H1 (cell line): ENCODE data around the gene KDM6B.

ENCODE experiments used
- CHD1 ChIP-seq: IDR thresholded peaks from 2 replicates; pipeline ENCODE4 v1.6.1; 2012; ENCODE audit warnings: low read depth, low read length, improper control_type of control experiment
- CTCF ChIP-seq, 3 experiments: IDR thresholded peaks; 1 replicate in 2 of 3; 2 replicates in 1 of 3; pipeline versions ENCODE4 v1.5.1 to v1.6.1; 2011; ENCODE audit warnings: low read length in 3 of 3, mild to moderate bottlenecking in 3 of 3, inconsistent platforms in 2 of 3, low read depth in 1 of 3, moderate library complexity in 1 of 3; ENCODE audit not compliant: insufficient read depth in 1 of 3; ENCODE audit errors: control extremely low read depth in 1 of 3
- EP300 ChIP-seq, 2 experiments: IDR thresholded peaks; 1 replicate in 1 of 2; 2 replicates in 1 of 2; pipeline ENCODE4 v1.6.1; 2011 to 2012; ENCODE audit warnings: low read depth in 2 of 2, low read length in 2 of 2, mild to moderate bottlenecking in 2 of 2, borderline replicate concordance in 1 of 2, inconsistent platforms in 1 of 2, moderate library complexity in 1 of 2
- EZH2 ChIP-seq: fragments of 200-600 bp; sonication (generic); IDR thresholded peaks from 2 replicates; pipeline ENCODE4 v1.7.1; 2012; ENCODE audit warnings: low read depth, mild to moderate bottlenecking, moderate library complexity, low read length, inconsistent platforms; ENCODE audit not compliant: severe bottlenecking
- FOSL1 ChIP-seq: IDR thresholded peaks from 2 replicates; pipeline ENCODE4 v1.6.1; 2011; ENCODE audit warnings: mild to moderate bottlenecking, low read depth, low read length, moderate library complexity; ENCODE audit not compliant: insufficient read depth
- RBBP5 ChIP-seq: IDR thresholded peaks from 2 replicates; pipeline ENCODE4 v1.7.1; 2012; ENCODE audit warnings: low read depth, mild to moderate bottlenecking, inconsistent platforms, low read length, moderate library complexity, borderline replicate concordance
- RXRA ChIP-seq: IDR thresholded peaks from 2 replicates; pipeline ENCODE4 v1.6.1; 2011; ENCODE audit warnings: low read depth, mild to moderate bottlenecking, low read length, moderate library complexity; ENCODE audit not compliant: insufficient read depth
- SIRT6 ChIP-seq: IDR thresholded peaks from one replicate; pipeline ENCODE4 v1.7.1; 2012; ENCODE audit warnings: low read length, inconsistent platforms
- SIX5 ChIP-seq: IDR thresholded peaks from 2 replicates; pipeline ENCODE4 v1.6.1; 2011; ENCODE audit warnings: mild to moderate bottlenecking, low read depth, low read length
- SUZ12 ChIP-seq: fragments of 200-600 bp; sonication (generic); IDR thresholded peaks from 2 replicates; pipeline ENCODE4 v1.6.1; 2012; ENCODE audit warnings: mild to moderate bottlenecking, inconsistent platforms, low read length, moderate library complexity, mixed read lengths
- TAF7 ChIP-seq: optimal IDR thresholded peaks from 2 replicates; pipeline ENCODE3; 2011; ENCODE audit warnings: low read depth, mild to moderate bottlenecking, inconsistent platforms, low read length, moderate library complexity, borderline replicate concordance
- YY1 ChIP-seq: IDR thresholded peaks from 2 replicates; pipeline ENCODE4 v1.6.1; 2011; ENCODE audit warnings: low read depth, mild to moderate bottlenecking, low read length

GRCh38 chr17:7806587-7806986, 27.4 kb upstream of the KDM6B start:
- TF ChIP-seq CTCF (IDR thresholded peaks at IDR 0.05; ENCODE audit: control extremely low read depth in 1 of 3, insufficient read depth in 1 of 3, low read depth in 1 of 3, low read length in 3 of 3) (no peak), RXRA (no peak), SIX5 (no peak), FOSL1 (no peak), SUZ12 (no peak), YY1 (no peak), CHD1 (no peak), SIRT6 (no peak), EZH2 (no peak), TAF7 (no peak), RBBP5 (no peak), EP300 (IDR thresholded peaks at IDR 0.05; ENCODE audit: borderline replicate concordance in 1 of 2, low read depth in 2 of 2, low read length in 2 of 2) (no peak)
